IPS-NIHi11 (cell line): ENCODE results near the gene NMT2.

Experiments used
- DNase-seq: peaks from one replicate; pipeline ENCODE4 v3.0.0; 2012; ENCODE audit warnings: mixed read lengths, low spot score

Gene NMT2

GRCh38 chr10:15181576-15182156 is 13.2 kb upstream of the NMT2 start:
- no peak for DNase-seq

GRCh38 chr10:15180736-15181135 is 12.2 kb upstream of the NMT2 start:
- no peak for DNase-seq

- no peak for DNase-seq
Observed at GRCh38 chr10:15176269-15176668, 7.8 kb upstream of the NMT2 start.

GRCh38 chr10:15175587-15175986 is 7.1 kb upstream of the NMT2 start:
- DNase-seq, result no peak

GRCh38 chr10:15172306-15172840 is 3.9 kb upstream of the NMT2 start:
- DNase-seq, result no peak

GRCh38 chr10:15169555-15170401 is 1.3 kb upstream of the NMT2 start:
- DNase-seq, result no peak

GRCh38 chr10:15168786-15169554 is 477 bp upstream of the NMT2 start:
- DNase-seq, result peak; percentile 97

- DNase-seq, result peak; percentile 75
Observed at GRCh38 chr10:15167411-15168290, 842 bp downstream of the NMT2 start.

GRCh38 chr10:15166325-15166724 is 2.2 kb downstream of the NMT2 start:
- no peak for DNase-seq

- no peak for DNase-seq
Observed at GRCh38 chr10:15163253-15163828, 5.2 kb downstream of the NMT2 start.

GRCh38 chr10:15158972-15159371 is 9.5 kb downstream of the NMT2 start:
- no peak for DNase-seq

- DNase-seq, result no peak
Observed at GRCh38 chr10:15158448-15158847, 10.0 kb downstream of the NMT2 start.

GRCh38 chr10:15155978-15156656 is 12.4 kb downstream of the NMT2 start:
- no peak for DNase-seq

- DNase-seq, result no peak
Observed at GRCh38 chr10:15152556-15152955, 15.9 kb downstream of the NMT2 start.

- DNase-seq, result no peak
Observed at GRCh38 chr10:15150563-15150962, 17.9 kb downstream of the NMT2 start.

GRCh38 chr10:15149042-15149771 is 19.3 kb downstream of the NMT2 start:
- DNase-seq, result no peak

GRCh38 chr10:15147594-15148392 is 20.7 kb downstream of the NMT2 start:
- DNase-seq, result no peak

GRCh38 chr10:15146366-15146765 is 22.1 kb downstream of the NMT2 start:
- DNase-seq, result no peak

GRCh38 chr10:15144788-15145187 is 23.7 kb downstream of the NMT2 start:
- no peak for DNase-seq
